Right lobe of liver (tissue), 4 donors: ENCODE data around the gene CD69.

Experiments used
- CTCF ChIP-seq, 4 donors: fragments of 200-600 bp in 3 of 4; fragments of 450-650 bp in 1 of 4; IDR thresholded peaks; one replicate each; pipeline versions ENCODE4 v1.5.1 to v1.8.0; 2016 to 2022; ENCODE audit warnings: antibody characterized with exemption in 4 of 4, mild to moderate bottlenecking in 2 of 4
- POLR2A ChIP-seq: fragments of 450-650 bp; IDR thresholded peaks from one replicate; pipeline ENCODE4 v1.6.1; 2017; ENCODE audit warnings: antibody characterized with exemption, mild to moderate bottlenecking
- donor health status: DM: no; HTN: no; CAD: no.
- donor health status: DM: no; HTN: no; CAD: no.
- donor health status: DM: no; HTN: yes; CAD: no.

GRCh38 chr12:9799961-9800360 is 39.3 kb upstream of the CD69 start:
- TF ChIP-seq CTCF (IDR thresholded peaks at IDR 0.05) (no peak), POLR2A (no peak)
